Measurements from ENCODE around the gene SDK2. TPM values are rescaled to one million over a fixed set of nuclear protein-coding genes. Genes with fewer than 3 reads are reported as not detected.

The SDK2 gene
- total and polyA plus RNA-seq, 2 of the 8 experiments (the other 6 are each of a cell fraction or from before 2014, with no cell fraction given), result 3.9 to 4.1 TPM

DNA sequence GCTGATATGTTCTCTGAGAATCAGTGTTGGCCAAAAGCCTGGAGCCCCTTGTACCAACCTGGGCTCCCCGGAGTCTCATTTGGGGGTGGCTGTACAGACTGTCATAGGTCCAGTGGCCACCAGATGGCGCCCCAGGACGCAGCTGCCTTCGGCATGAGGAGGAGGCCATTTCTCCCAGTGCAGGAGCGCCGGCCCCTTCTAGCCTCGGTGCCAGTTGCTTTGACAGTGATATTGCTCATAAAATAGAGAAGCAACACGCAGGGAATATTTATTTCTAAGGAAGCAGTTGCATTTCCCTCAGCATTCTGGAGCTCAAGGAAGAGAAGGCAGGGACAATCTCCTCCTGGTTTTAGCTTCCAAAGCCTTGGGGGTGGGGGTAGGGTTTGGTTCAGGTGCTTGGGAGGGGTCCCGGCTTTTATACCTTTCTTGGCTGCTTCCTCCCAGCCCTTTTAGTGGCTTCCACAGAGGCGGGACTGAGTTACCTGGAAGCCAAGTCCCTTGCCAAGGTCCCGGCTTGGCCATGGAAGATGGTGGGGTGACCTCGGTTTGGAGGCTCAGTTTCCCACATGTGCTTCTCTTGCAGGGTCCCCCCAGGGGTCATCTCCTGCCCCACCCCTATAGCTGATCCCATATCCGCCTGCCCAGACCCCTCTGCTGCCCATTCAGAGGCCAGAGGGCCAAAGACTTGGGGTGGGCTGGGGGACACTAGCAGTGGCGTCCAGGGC, 214.6 kb downstream of the SDK2 start (continued):
- TF ChIP-seq GABPA (IDR thresholded peaks at IDR 0.05; ENCODE audit: borderline replicate concordance, insufficient read depth, low read length), result peak; percentile 59; the same call in 1 of the 2 replicates
- TF ChIP-seq CREB1 (IDR thresholded peaks at IDR 0.05), result peak; percentile 43; the same call in 1 of the 2 replicates
